ENCODE results near the gene DBN1. TPM values are rescaled to one million over a fixed set of nuclear protein-coding genes. Genes with fewer than 3 reads are reported as not detected.

Gene DBN1
- total RNA-seq, 1 experiment from 2014 or later = 29.1 TPM

GRCh38 chr5:177475563-177476427 is 2.4 kb upstream of the DBN1 start:
- Histone ChIP-seq H3K4me1 (ENCODE audit: low read length) (peaks cover 28% of the 10 kb centered on the region), H3K36me3 (ENCODE audit: insufficient read depth, low read length) (no peaks in the 10 kb centered on the region)
- no peak for DNase-seq

GRCh38 chr5:177474846-177475562 is 1.6 kb upstream of the DBN1 start:
- Histone ChIP-seq H3K79me2 (ENCODE audit: low read length) (peaks cover 23% of the 10 kb centered on the region), H3K36me3 (ENCODE audit: insufficient read depth, low read length) (no peaks in the 10 kb centered on the region), H3K4me1 (ENCODE audit: low read length) (peaks cover 28% of the 10 kb centered on the region), H3K27me3 (ENCODE audit: low read length) (no peaks in the 10 kb centered on the region), H3K9me2 (replicated peaks; ENCODE audit: insufficient read depth, low read length) (no peaks in the 10 kb centered on the region), H4K20me1 (ENCODE audit: insufficient read depth, low read depth, low read length) (no peaks in the 10 kb centered on the region; the same call in 1 of the 2 replicates), H2AFZ (ENCODE audit: low read length) (no peak overlapping the region), H3K27ac (ENCODE audit: low read length) (no peak overlapping the region), H3K9ac (ENCODE audit: low read length) (no peak overlapping the region), H3K4me3 (ENCODE audit: low read length) (no peak overlapping the region), H3K9me3 (ENCODE audit: low read length) (no peaks in the 10 kb centered on the region), H3K4me2 (ENCODE audit: low read depth, low read length, poor library complexity, severe bottlenecking) (no peak overlapping the region)
- DNase-seq = no peak

More at GRCh38 chr5:177475563-177476427, 2.4 kb upstream of the DBN1 start:
- Histone ChIP-seq H3K9me2 (replicated peaks; ENCODE audit: insufficient read depth, low read length) (no peaks in the 10 kb centered on the region), H3K9me3 (ENCODE audit: low read length) (no peaks in the 10 kb centered on the region), H3K79me2 (ENCODE audit: low read length) (peaks cover 19% of the 10 kb centered on the region), H3K9ac (ENCODE audit: low read length) (no peak overlapping the region), H3K4me2 (ENCODE audit: low read depth, low read length, poor library complexity, severe bottlenecking) (no peak overlapping the region), H3K27me3 (ENCODE audit: low read length) (no peaks in the 10 kb centered on the region), H4K20me1 (ENCODE audit: insufficient read depth, low read depth, low read length) (no peaks in the 10 kb centered on the region; the same call in 1 of the 2 replicates), H3K4me3 (ENCODE audit: low read length) (no peak overlapping the region), H3K27ac (ENCODE audit: low read length) (no peak overlapping the region), H2AFZ (ENCODE audit: low read length) (no peak overlapping the region)

GRCh38 chr5:177474002-177474476 is 605 bp upstream of the DBN1 start:
- Histone ChIP-seq H3K9ac (ENCODE audit: low read length) (peak overlapping the region; percentile 27; the same call in 1 of the 2 replicates), H2AFZ (ENCODE audit: low read length) (no peak overlapping the region), H3K9me3 (ENCODE audit: low read length) (no peaks in the 10 kb centered on the region), H3K27me3 (ENCODE audit: low read length) (no peaks in the 10 kb centered on the region), H3K36me3 (ENCODE audit: insufficient read depth, low read length) (no peaks in the 10 kb centered on the region), H3K27ac (ENCODE audit: low read length) (no peak overlapping the region), H3K4me3 (ENCODE audit: low read length) (no peak overlapping the region), H3K4me2 (ENCODE audit: low read depth, low read length, poor library complexity, severe bottlenecking) (no peak overlapping the region), H3K9me2 (replicated peaks; ENCODE audit: insufficient read depth, low read length) (no peaks in the 10 kb centered on the region), H3K4me1 (ENCODE audit: low read length) (peaks cover 26% of the 10 kb centered on the region), H4K20me1 (ENCODE audit: insufficient read depth, low read depth, low read length) (no peaks in the 10 kb centered on the region; the same call in 1 of the 2 replicates), H3K79me2 (ENCODE audit: low read length) (peaks cover 23% of the 10 kb centered on the region)
- DNase-seq = no peak

- peak overlapping the region; percentile 78 for H3K4me3 ChIP-seq (ENCODE audit: low read length)
- H3K27me3 ChIP-seq (ENCODE audit: low read length) = no peaks in the 10 kb centered on the region
- peaks cover 6% of the 10 kb centered on the region; the same call in 1 of the 2 replicates for H3K36me3 ChIP-seq (ENCODE audit: insufficient read depth, low read length)
- peak overlapping the region; percentile 61 for H3K27ac ChIP-seq (ENCODE audit: low read length)
- peaks cover 25% of the 10 kb centered on the region for H3K4me1 ChIP-seq (ENCODE audit: low read length)
- H3K9ac ChIP-seq (ENCODE audit: low read length) = peak overlapping the region; percentile 76
- no peaks in the 10 kb centered on the region for H3K9me2 ChIP-seq (replicated peaks; ENCODE audit: insufficient read depth, low read length)
- H4K20me1 ChIP-seq (ENCODE audit: insufficient read depth, low read depth, low read length) = no peaks in the 10 kb centered on the region; the same call in 1 of the 2 replicates
- H3K4me2 ChIP-seq (ENCODE audit: low read depth, low read length, poor library complexity, severe bottlenecking) = peak overlapping the region; percentile 80
- peaks cover 23% of the 10 kb centered on the region for H3K79me2 ChIP-seq (ENCODE audit: low read length)
- H2AFZ ChIP-seq (ENCODE audit: low read length) = no peak overlapping the region
- peak; percentile 83 for DNase-seq
- no peaks in the 10 kb centered on the region for H3K9me3 ChIP-seq (ENCODE audit: low read length)
These were observed 683 bp downstream of the DBN1 start for GRCh38 chr5:177472460-177473442.

- Histone ChIP-seq H4K20me1 (ENCODE audit: insufficient read depth, low read depth, low read length) (no peaks in the 10 kb centered on the region; the same call in 1 of the 2 replicates), H3K36me3 (ENCODE audit: insufficient read depth, low read length) (peaks cover 6% of the 10 kb centered on the region; the same call in 1 of the 2 replicates), H3K27me3 (ENCODE audit: low read length) (no peaks in the 10 kb centered on the region), H3K27ac (ENCODE audit: low read length) (peak overlapping the region; percentile 61), H2AFZ (ENCODE audit: low read length) (no peak overlapping the region), H3K4me3 (ENCODE audit: low read length) (peak overlapping the region; percentile 78), H3K9me2 (replicated peaks; ENCODE audit: insufficient read depth, low read length) (no peaks in the 10 kb centered on the region), H3K4me1 (ENCODE audit: low read length) (peaks cover 25% of the 10 kb centered on the region), H3K4me2 (ENCODE audit: low read depth, low read length, poor library complexity, severe bottlenecking) (peak overlapping the region; percentile 80), H3K9ac (ENCODE audit: low read length) (peak overlapping the region; percentile 76), H3K79me2 (ENCODE audit: low read length) (peaks cover 23% of the 10 kb centered on the region), H3K9me3 (ENCODE audit: low read length) (no peaks in the 10 kb centered on the region)
- DNase-seq = no peak
These were observed 1.7 kb downstream of the DBN1 start for GRCh38 chr5:177471610-177472356.

GRCh38 chr5:177470759-177471536 is 2.5 kb downstream of the DBN1 start:
- no peaks in the 10 kb centered on the region for H3K9me2 ChIP-seq (replicated peaks; ENCODE audit: insufficient read depth, low read length)
- DNase-seq = no peak
- H3K4me3 ChIP-seq (ENCODE audit: low read length) = no peak overlapping the region
- no peak overlapping the region for H3K4me2 ChIP-seq (ENCODE audit: low read depth, low read length, poor library complexity, severe bottlenecking)
- H3K4me1 ChIP-seq (ENCODE audit: low read length) = peaks cover 25% of the 10 kb centered on the region
- H4K20me1 ChIP-seq (ENCODE audit: insufficient read depth, low read depth, low read length) = no peaks in the 10 kb centered on the region; the same call in 1 of the 2 replicates
- H3K79me2 ChIP-seq (ENCODE audit: low read length) = peaks cover 23% of the 10 kb centered on the region
- no peak overlapping the region for H3K9ac ChIP-seq (ENCODE audit: low read length)
- H3K36me3 ChIP-seq (ENCODE audit: insufficient read depth, low read length) = peaks cover 10% of the 10 kb centered on the region
- H3K9me3 ChIP-seq (ENCODE audit: low read length) = no peaks in the 10 kb centered on the region
- no peak overlapping the region for H3K27ac ChIP-seq (ENCODE audit: low read length)
- H2AFZ ChIP-seq (ENCODE audit: low read length) = no peak overlapping the region
- no peaks in the 10 kb centered on the region for H3K27me3 ChIP-seq (ENCODE audit: low read length)
